ENCODE results near the gene CXCL17.

- TF ChIP-seq CTCF (IDR thresholded peaks at IDR 0.05): no peak
- TF ChIP-seq POLR2A (IDR thresholded peaks at IDR 0.05): no peak
These were observed 20.4 kb downstream of the CXCL17 start for GRCh38 chr19:42422092-42422900.

All from uterus (tissue), 2 donors.